GM12874 (cell line): ENCODE results near the gene NLRX1.

Experiments used
- TF ChIP-seq, protein P1 (sequence below): IDR thresholded peaks from 2 replicates; pipeline ENCODE4 v1.5.1; 2011; ENCODE audit warnings: low read depth, mild to moderate bottlenecking, control low read depth, low read length, moderate library complexity; ENCODE audit not compliant: insufficient read depth

Gene NLRX1

GRCh38 chr11:119193001-119193400 is 24.5 kb downstream of the NLRX1 start:
- TF ChIP-seq, protein P1, sequence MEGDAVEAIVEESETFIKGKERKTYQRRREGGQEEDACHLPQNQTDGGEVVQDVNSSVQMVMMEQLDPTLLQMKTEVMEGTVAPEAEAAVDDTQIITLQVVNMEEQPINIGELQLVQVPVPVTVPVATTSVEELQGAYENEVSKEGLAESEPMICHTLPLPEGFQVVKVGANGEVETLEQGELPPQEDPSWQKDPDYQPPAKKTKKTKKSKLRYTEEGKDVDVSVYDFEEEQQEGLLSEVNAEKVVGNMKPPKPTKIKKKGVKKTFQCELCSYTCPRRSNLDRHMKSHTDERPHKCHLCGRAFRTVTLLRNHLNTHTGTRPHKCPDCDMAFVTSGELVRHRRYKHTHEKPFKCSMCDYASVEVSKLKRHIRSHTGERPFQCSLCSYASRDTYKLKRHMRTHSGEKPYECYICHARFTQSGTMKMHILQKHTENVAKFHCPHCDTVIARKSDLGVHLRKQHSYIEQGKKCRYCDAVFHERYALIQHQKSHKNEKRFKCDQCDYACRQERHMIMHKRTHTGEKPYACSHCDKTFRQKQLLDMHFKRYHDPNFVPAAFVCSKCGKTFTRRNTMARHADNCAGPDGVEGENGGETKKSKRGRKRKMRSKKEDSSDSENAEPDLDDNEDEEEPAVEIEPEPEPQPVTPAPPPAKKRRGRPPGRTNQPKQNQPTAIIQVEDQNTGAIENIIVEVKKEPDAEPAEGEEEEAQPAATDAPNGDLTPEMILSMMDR, result no peak

- TF ChIP-seq, protein P1, result no peak
Observed at GRCh38 chr11:119193626-119194025, 25.1 kb downstream of the NLRX1 start.

- TF ChIP-seq, protein P1, result no peak
Observed at GRCh38 chr11:119194811-119195440, 26.4 kb downstream of the NLRX1 start.

GRCh38 chr11:119195680-119196079 is 27.2 kb downstream of the NLRX1 start:
- TF ChIP-seq, protein P1, result no peak

- TF ChIP-seq, protein P1, result peak; percentile 60
Observed at GRCh38 chr11:119196833-119197483, 28.4 kb downstream of the NLRX1 start.

- TF ChIP-seq, protein P1, result no peak
Observed at GRCh38 chr11:119198925-119199324, 30.4 kb downstream of the NLRX1 start.

GRCh38 chr11:119202554-119202953 is 34.0 kb downstream of the NLRX1 start:
- TF ChIP-seq, protein P1, result no peak
